Effector memory CD4-positive, alpha-beta T cell (primary cell): ENCODE data around the gene UBN2.
"Not testable (repeated sequence)": the region's sequence is repeated elsewhere in the genome, so short reads cannot be mapped to it uniquely, and the experiment has no call there.

Experiments
- DNase-seq, 3 donors: peaks; one replicate each; pipeline ENCODE4 v3.0.0-alpha.2; 2020
- H3K27ac ChIP-seq: 2 replicates; pipeline ENCODE4 v1.7.0; 2013; ENCODE audit warnings: mild to moderate bottlenecking, low read length, moderate library complexity; ENCODE audit not compliant: insufficient read depth, poor library complexity, severe bottlenecking
- H3K27me3 ChIP-seq: replicated peaks from 2 replicates; pipeline ENCODE4 v1.7.0; 2013; ENCODE audit warnings: mild to moderate bottlenecking, low read length; ENCODE audit not compliant: insufficient read depth, control insufficient read depth, poor library complexity, severe bottlenecking
- H3K36me3 ChIP-seq: 2 replicates; pipeline ENCODE4 v1.7.0; 2013; ENCODE audit warnings: mild to moderate bottlenecking, low read length, moderate library complexity; ENCODE audit not compliant: control insufficient read depth, insufficient read depth
- H3K4me1 ChIP-seq: 2 replicates; pipeline ENCODE4 v1.7.0; 2013; ENCODE audit warnings: low read length, mild to moderate bottlenecking; ENCODE audit not compliant: control insufficient read depth, insufficient read depth, poor library complexity, severe bottlenecking
- H3K4me3 ChIP-seq: 2 replicates; pipeline ENCODE4 v1.7.0; 2013; ENCODE audit warnings: low read length, low read depth, mild to moderate bottlenecking; ENCODE audit not compliant: insufficient read depth, poor library complexity, severe bottlenecking
- H3K9me3 ChIP-seq: 2 replicates; pipeline ENCODE4 v1.7.0; 2013; ENCODE audit warnings: mild to moderate bottlenecking, low read length, moderate library complexity; ENCODE audit not compliant: control insufficient read depth

UBN2 gene

GRCh38 chr7:139205843-139206242 is 25.2 kb upstream of the UBN2 start:
- H3K27me3 ChIP-seq: no peaks in the 10 kb centered on the region
- H3K4me1 ChIP-seq: no peaks in the 10 kb centered on the region
- no peak overlapping the region for H3K4me3 ChIP-seq
- H3K27ac ChIP-seq: no peak overlapping the region
- DNase-seq: no peak
- peaks cover 9% of the 10 kb centered on the region for H3K9me3 ChIP-seq
- H3K36me3 ChIP-seq: no peaks in the 10 kb centered on the region

- Histone ChIP-seq H3K36me3 (no peaks in the 10 kb centered on the region), H3K9me3 (no peaks in the 10 kb centered on the region), H3K4me3 (no peak overlapping the region), H3K27me3 (no peaks in the 10 kb centered on the region), H3K4me1 (no peaks in the 10 kb centered on the region), H3K27ac (no peak overlapping the region)
- no peak for DNase-seq
Observed at GRCh38 chr7:139212133-139212532, 18.9 kb upstream of the UBN2 start.

- H3K4me3 ChIP-seq, H3K27me3 ChIP-seq, H3K36me3 ChIP-seq, H3K4me1 ChIP-seq, DNase-seq, H3K9me3 ChIP-seq, H3K27ac ChIP-seq: not testable (repeated sequence)
Observed at GRCh38 chr7:139213489-139213888, 17.5 kb upstream of the UBN2 start.

- DNase-seq: no peak
- H3K4me1 ChIP-seq: no peaks in the 10 kb centered on the region
- no peak overlapping the region for H3K27ac ChIP-seq
Observed at GRCh38 chr7:139218173-139218572, 12.9 kb upstream of the UBN2 start.

GRCh38 chr7:139224219-139224618 is 6.8 kb upstream of the UBN2 start:
- no peak overlapping the region for H3K4me3 ChIP-seq
- H3K27me3 ChIP-seq: no peaks in the 10 kb centered on the region
- no peaks in the 10 kb centered on the region for H3K4me1 ChIP-seq
- H3K9me3 ChIP-seq: no peaks in the 10 kb centered on the region
- DNase-seq: no peak
- H3K27ac ChIP-seq: no peak overlapping the region
- no peaks in the 10 kb centered on the region for H3K36me3 ChIP-seq

More at GRCh38 chr7:139218173-139218572, 12.9 kb upstream of the UBN2 start:
- Histone ChIP-seq H3K36me3 (no peaks in the 10 kb centered on the region), H3K9me3 (no peaks in the 10 kb centered on the region), H3K27me3 (no peaks in the 10 kb centered on the region), H3K4me3 (no peak overlapping the region)

GRCh38 chr7:139224836-139225235 is 6.2 kb upstream of the UBN2 start:
- H3K4me3 ChIP-seq, H3K36me3 ChIP-seq, H3K27me3 ChIP-seq, H3K9me3 ChIP-seq, DNase-seq, H3K4me1 ChIP-seq, H3K27ac ChIP-seq: not testable (repeated sequence)

- H3K27me3 ChIP-seq, H3K4me3 ChIP-seq, DNase-seq, H3K36me3 ChIP-seq, H3K9me3 ChIP-seq, H3K4me1 ChIP-seq, H3K27ac ChIP-seq: not testable (repeated sequence)
Observed at GRCh38 chr7:139225286-139226157, 5.5 kb upstream of the UBN2 start.

GRCh38 chr7:139226158-139226515 is 4.9 kb upstream of the UBN2 start:
- H3K27me3 ChIP-seq, DNase-seq, H3K4me3 ChIP-seq, H3K4me1 ChIP-seq, H3K9me3 ChIP-seq, H3K36me3 ChIP-seq, H3K27ac ChIP-seq: not testable (repeated sequence)

GRCh38 chr7:139226988-139227488 is 4.0 kb upstream of the UBN2 start:
- not testable (repeated sequence) for H3K27me3 ChIP-seq, H3K27ac ChIP-seq, H3K36me3 ChIP-seq, DNase-seq, H3K4me3 ChIP-seq, H3K4me1 ChIP-seq, H3K9me3 ChIP-seq

GRCh38 chr7:139230023-139230422 is 1.0 kb upstream of the UBN2 start:
- Histone ChIP-seq H3K27ac (no peak overlapping the region), H3K4me3 (peak overlapping the region; percentile 73), H3K4me1 (peaks cover 2% of the 10 kb centered on the region), H3K9me3 (no peaks in the 10 kb centered on the region), H3K36me3 (no peaks in the 10 kb centered on the region), H3K27me3 (no peaks in the 10 kb centered on the region)
- DNase-seq: no peak
